ENCODE results near the gene EYS. TPM values are rescaled to one million over a fixed set of nuclear protein-coding genes. Genes with fewer than 3 reads are reported as not detected.

EYS gene
- total and polyA plus RNA-seq, 2 of the 13 experiments (the other 11 are each of a cell fraction or from before 2014, with no cell fraction given): 0.04 to 0.07 TPM

DNA sequence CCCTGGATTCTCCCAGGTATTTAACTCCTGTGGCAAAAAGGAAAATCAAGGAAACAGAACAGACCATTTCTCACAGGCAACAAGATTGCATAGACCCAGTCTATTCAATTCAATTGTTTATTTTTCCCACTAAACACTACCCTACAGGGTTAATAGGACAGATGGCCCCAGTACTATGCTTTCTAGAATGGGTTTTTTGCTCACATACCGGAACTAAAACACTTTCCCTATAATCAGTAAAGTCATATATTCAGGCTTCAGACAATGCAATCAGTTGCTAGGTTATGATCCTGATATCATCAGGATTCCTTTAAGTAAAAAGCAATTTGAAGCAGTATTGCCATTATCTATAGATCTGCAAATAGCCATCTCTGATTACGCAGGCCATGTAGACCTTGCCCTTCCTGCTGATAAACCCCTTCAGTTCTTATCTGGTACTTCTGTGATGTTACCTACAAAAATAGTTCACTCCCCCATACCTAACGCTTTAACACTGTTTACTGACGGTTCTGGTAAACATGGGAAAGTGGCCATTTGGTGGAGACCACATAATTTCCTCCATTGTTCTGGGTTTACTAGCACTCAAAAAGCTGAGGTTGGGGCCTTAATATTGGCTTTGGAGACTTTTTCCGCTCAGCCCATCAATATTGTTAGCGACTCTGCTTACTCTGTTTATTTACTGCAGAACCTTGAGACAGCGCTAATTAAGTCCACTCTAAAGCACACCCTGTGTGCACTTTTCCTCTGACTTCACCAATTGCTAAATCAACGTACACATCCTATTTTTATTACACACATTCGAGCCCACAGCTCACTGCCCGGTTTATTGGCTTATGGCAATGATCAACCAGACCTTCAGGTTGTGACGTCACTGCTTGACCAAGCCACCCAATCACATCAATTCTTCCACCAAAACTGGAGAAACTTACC, 1405.5 kb downstream of the EYS start (continued):
- TF ChIP-seq NR2F2 (IDR thresholded peaks at IDR 0.05; ENCODE audit: borderline replicate concordance, low read depth) (peak; percentile 88), ZNF747 (CRISPR knock-in tag; IDR thresholded peaks at IDR 0.05; ENCODE audit: borderline replicate concordance) (0 out of 2 replicates have a peak, but pooled peaks have one; percentile 40), HNF4G (IDR thresholded peaks at IDR 0.05; ENCODE audit: borderline replicate concordance, low read depth, low read length) (no peak; the same call in 1 of the 2 replicates), HNF4G (CRISPR knock-in tag; IDR thresholded peaks at IDR 0.05; ENCODE audit: borderline replicate concordance, low read depth) (0 out of 2 replicates have a peak, but pooled peaks have one; percentile 21), RXRB (CRISPR knock-in tag; IDR thresholded peaks at IDR 0.05; ENCODE audit: borderline replicate concordance) (peak; percentile 81), TRIM24 (CRISPR knock-in tag; IDR thresholded peaks at IDR 0.05) (peak; percentile 78; the same call in 1 of the 2 replicates), SSRP1 (CRISPR knock-in tag; IDR thresholded peaks at IDR 0.05) (no peak), IRF2 (CRISPR knock-in tag; IDR thresholded peaks at IDR 0.05) (peak; percentile 58; the same call in 1 of the 2 replicates), PHF8 (CRISPR knock-in tag; IDR thresholded peaks at IDR 0.05) (peak; percentile 22; the same call in 1 of the 2 replicates), ELF3 (CRISPR knock-in tag; IDR thresholded peaks at IDR 0.05) (peak; percentile 80; the same call in 1 of the 2 replicates), ZBTB21 (CRISPR knock-in tag; IDR thresholded peaks at IDR 0.05) (0 out of 2 replicates have a peak, but pooled peaks have one; percentile 25), NFE2L2 (IDR thresholded peaks at IDR 0.05; ENCODE audit: low read length) (no peak), GATAD2A (CRISPR knock-in tag; IDR thresholded peaks at IDR 0.05) (peak; percentile 86), MIXL1 (CRISPR knock-in tag; IDR thresholded peaks at IDR 0.05) (peak; percentile 83; the same call in 1 of the 2 replicates), REL (CRISPR knock-in tag; conservative IDR thresholded peaks at IDR 0.05) (no peak; the same call in 1 of the 2 replicates), ZNF550 (CRISPR knock-in tag; IDR thresholded peaks at IDR 0.05; ENCODE audit: borderline replicate concordance) (no peak), ZFP36L1 (CRISPR knock-in tag; IDR thresholded peaks at IDR 0.05) (0 out of 2 replicates have a peak, but pooled peaks have one; percentile 27), SMYD3 (CRISPR knock-in tag; IDR thresholded peaks at IDR 0.05) (no peak), ZNF556 (CRISPR knock-in tag; IDR thresholded peaks at IDR 0.05; ENCODE audit: borderline replicate concordance) (0 out of 2 replicates have a peak, but pooled peaks have one; percentile 69)
- TF ChIP-seq, protein P1, sequence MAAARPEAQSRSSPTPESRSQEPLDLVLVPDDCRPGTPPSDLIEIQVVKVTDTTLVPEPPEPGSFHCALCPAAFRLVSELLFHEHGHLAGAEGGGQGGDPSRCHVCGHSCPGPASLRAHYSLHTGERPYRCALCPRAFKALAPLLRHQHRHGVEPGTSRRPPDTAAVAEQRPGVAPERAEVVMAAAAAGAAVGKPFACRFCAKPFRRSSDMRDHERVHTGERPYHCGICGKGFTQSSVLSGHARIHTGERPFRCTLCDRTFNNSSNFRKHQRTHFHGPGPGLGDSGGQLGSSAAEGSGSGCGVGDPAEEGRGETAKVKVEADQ (CRISPR knock-in tag; IDR thresholded peaks at IDR 0.05; ENCODE audit: borderline replicate concordance): peak; percentile 38; the same call in 1 of the 2 replicates
- TF ChIP-seq, protein P2, sequence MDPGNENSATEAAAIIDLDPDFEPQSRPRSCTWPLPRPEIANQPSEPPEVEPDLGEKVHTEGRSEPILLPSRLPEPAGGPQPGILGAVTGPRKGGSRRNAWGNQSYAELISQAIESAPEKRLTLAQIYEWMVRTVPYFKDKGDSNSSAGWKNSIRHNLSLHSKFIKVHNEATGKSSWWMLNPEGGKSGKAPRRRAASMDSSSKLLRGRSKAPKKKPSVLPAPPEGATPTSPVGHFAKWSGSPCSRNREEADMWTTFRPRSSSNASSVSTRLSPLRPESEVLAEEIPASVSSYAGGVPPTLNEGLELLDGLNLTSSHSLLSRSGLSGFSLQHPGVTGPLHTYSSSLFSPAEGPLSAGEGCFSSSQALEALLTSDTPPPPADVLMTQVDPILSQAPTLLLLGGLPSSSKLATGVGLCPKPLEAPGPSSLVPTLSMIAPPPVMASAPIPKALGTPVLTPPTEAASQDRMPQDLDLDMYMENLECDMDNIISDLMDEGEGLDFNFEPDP (CRISPR knock-in tag; conservative IDR thresholded peaks at IDR 0.05): no peak
- TF ChIP-seq, protein P3, sequence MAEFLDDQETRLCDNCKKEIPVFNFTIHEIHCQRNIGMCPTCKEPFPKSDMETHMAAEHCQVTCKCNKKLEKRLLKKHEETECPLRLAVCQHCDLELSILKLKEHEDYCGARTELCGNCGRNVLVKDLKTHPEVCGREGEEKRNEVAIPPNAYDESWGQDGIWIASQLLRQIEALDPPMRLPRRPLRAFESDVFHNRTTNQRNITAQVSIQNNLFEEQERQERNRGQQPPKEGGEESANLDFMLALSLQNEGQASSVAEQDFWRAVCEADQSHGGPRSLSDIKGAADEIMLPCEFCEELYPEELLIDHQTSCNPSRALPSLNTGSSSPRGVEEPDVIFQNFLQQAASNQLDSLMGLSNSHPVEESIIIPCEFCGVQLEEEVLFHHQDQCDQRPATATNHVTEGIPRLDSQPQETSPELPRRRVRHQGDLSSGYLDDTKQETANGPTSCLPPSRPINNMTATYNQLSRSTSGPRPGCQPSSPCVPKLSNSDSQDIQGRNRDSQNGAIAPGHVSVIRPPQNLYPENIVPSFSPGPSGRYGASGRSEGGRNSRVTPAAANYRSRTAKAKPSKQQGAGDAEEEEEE (CRISPR knock-in tag; IDR thresholded peaks at IDR 0.05; ENCODE audit: borderline replicate concordance): no peak
- TF ChIP-seq, protein P4, sequence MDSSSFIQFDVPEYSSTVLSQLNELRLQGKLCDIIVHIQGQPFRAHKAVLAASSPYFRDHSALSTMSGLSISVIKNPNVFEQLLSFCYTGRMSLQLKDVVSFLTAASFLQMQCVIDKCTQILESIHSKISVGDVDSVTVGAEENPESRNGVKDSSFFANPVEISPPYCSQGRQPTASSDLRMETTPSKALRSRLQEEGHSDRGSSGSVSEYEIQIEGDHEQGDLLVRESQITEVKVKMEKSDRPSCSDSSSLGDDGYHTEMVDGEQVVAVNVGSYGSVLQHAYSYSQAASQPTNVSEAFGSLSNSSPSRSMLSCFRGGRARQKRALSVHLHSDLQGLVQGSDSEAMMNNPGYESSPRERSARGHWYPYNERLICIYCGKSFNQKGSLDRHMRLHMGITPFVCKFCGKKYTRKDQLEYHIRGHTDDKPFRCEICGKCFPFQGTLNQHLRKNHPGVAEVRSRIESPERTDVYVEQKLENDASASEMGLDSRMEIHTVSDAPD (CRISPR knock-in tag; IDR thresholded peaks at IDR 0.05): peak; percentile 54; the same call in 1 of the 2 replicates
- TF ChIP-seq, protein P5, sequence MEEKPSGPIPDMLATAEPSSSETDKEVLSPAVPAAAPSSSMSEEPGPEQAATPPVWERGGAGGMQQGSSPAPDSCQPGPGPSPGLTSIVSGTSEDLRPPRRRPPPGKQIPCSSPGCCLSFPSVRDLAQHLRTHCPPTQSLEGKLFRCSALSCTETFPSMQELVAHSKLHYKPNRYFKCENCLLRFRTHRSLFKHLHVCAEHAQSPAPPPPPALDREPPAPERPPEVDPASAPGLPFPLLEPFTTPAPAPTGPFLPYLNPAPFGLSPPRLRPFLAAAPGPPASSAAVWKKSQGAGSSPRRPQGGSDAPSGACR (CRISPR knock-in tag; IDR thresholded peaks at IDR 0.05): 0 out of 2 replicates have a peak, but pooled peaks have one; percentile 37

All from HepG2 (cell line).